Esophagus mucosa (tissue), 1 donor: Measurements from ENCODE around the gene CASKIN1. TPM values are rescaled to one million over a fixed set of nuclear protein-coding genes. Genes with fewer than 3 reads are reported as not detected.
"Not testable (repeated sequence)": the region's sequence is repeated elsewhere in the genome, so short reads cannot be mapped to it uniquely, and the experiment has no call there.

Source experiments
- ATAC-seq: fragments of 200-7000 bp; cut with Tn5 transposase; one replicate; pipeline ENCODE4 v1.9.1; 2020
- total RNA-seq: library from RNA; stranded (reverse); gene quantifications from one replicate; pipeline ENCODE4 v1.2.4, GENCODE V29; 2023
- donor health status: DM: yes; HTN: yes; CAD: no.

The CASKIN1 gene
- total RNA-seq, 1 donor from 2014 or later = 0.08 TPM

DNA sequence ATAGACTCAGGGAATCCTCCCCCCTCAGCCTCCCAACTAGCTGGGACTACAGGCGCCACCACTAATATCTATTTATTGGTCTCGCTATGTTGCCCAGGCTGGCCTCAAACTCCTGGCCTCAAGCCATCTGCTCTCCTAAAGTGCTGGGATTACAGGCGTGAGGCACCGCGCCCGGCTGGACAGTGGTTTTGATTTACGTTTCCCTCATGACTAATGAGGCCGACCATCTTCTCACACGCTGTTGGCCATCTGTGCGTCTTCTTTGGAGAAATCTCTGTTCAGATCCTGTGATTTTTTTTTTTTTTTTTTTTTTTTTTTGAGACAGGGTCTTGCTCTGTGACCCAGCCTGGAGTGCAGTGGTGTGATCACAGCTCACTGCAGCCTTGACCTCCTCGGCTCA lies 67.2 kb downstream of the CASKIN1 start:
- ATAC-seq = not testable (repeated sequence)

DNA sequence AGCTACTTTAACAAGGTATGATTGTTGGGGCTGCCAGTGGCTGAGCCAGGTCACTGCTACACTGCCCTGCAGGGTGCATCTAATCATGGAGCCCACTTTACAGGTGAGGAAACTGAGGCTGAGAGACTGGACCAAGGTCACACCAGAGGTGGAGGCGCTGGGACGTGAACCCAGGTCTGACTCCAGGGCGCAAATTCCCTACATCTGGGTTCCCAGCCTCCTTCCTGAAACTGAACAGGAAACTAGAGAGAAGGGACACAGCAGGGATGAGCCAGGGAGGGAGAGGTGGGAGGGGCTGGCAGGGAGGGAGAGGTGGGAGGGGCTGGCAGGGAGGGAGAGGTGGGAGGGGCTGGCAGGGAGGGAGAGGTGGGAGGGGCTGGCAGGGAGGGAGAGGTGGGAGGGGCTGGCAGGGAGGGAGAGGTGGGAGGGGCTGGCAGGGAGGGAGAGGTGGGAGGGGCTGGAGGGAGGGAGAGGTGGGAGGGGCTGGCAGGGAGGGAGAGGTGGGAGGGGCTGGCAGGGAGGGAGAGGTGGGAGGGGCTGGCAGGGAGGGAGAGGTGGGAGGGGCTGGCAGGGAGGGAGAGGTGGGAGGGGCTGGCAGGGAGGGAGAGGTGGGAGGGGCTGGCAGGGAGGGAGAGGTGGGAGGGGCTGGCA lies 68.7 kb downstream of the CASKIN1 start:
- peak; percentile 51 for ATAC-seq

Other genes with a start within 250 kb of the CASKIN1 start
- gene RPL3L, start 241.9 kb downstream of the CASKIN1 start, total RNA-seq = 0.12 TPM
- 115 TPM for gene NDUFB10, start 237.1 kb downstream of the CASKIN1 start, total RNA-seq
- 3,204 TPM for gene RPS2, start 231.8 kb downstream of the CASKIN1 start, total RNA-seq
- not detected for gene RNF151, start 229.7 kb downstream of the CASKIN1 start, total RNA-seq
- gene TBL3, start 224.6 kb downstream of the CASKIN1 start, total RNA-seq = 31.5 TPM
- 4.6 TPM for gene NOXO1, start 215.1 kb downstream of the CASKIN1 start, total RNA-seq
- 17.0 TPM for gene GFER, start 212.4 kb downstream of the CASKIN1 start, total RNA-seq
- 0.16 TPM for gene SYNGR3, start 206.6 kb downstream of the CASKIN1 start, total RNA-seq
- 41.0 TPM for gene ZNF598, start 186.8 kb downstream of the CASKIN1 start, total RNA-seq
- 0.80 TPM for gene NPW, start 176.8 kb downstream of the CASKIN1 start, total RNA-seq
- 21.6 TPM for gene NHERF2, start 169.7 kb downstream of the CASKIN1 start, total RNA-seq
- gene NTHL1, start 148.8 kb downstream of the CASKIN1 start, total RNA-seq = 15.8 TPM
- gene TSC2, start 148.6 kb downstream of the CASKIN1 start, total RNA-seq = 49.5 TPM
- 34.8 TPM for gene PKD1, start 60.7 kb downstream of the CASKIN1 start, total RNA-seq
- gene RAB26, start 48.0 kb downstream of the CASKIN1 start, total RNA-seq = 6.0 TPM
- gene TRAF7, start 40.8 kb downstream of the CASKIN1 start, total RNA-seq = 96.6 TPM
- gene MLST8, start 8.8 kb upstream of the CASKIN1 start, total RNA-seq = 28.5 TPM
- gene BRICD5, start 14.3 kb upstream of the CASKIN1 start, total RNA-seq = 0.36 TPM
- 6.6 TPM for gene PGP, start 18.2 kb upstream of the CASKIN1 start, total RNA-seq
- 10.7 TPM for gene E4F1, start 27.0 kb upstream of the CASKIN1 start, total RNA-seq
- 0.12 TPM for gene DNASE1L2, start 39.8 kb upstream of the CASKIN1 start, total RNA-seq
- 65.8 TPM for gene ECI1, start 55.0 kb upstream of the CASKIN1 start, total RNA-seq
- gene RNPS1, start 71.5 kb upstream of the CASKIN1 start, total RNA-seq = 104 TPM
- gene ABCA3, start 144.1 kb upstream of the CASKIN1 start, total RNA-seq = 1.2 TPM
- gene CCNF, start 232.8 kb upstream of the CASKIN1 start, total RNA-seq = 11.1 TPM